MM.1S (cell line): ENCODE results near the gene TOB1.

ENCODE experiments used
- EZH2 ChIP-seq: fragments of 300-600 bp; sonication (generic); optimal IDR thresholded peaks from 2 replicates; pipeline ENCODE3; 2017; ENCODE audit warnings: low read depth, mild to moderate bottlenecking, antibody characterized with exemption, low read length, mixed read lengths
- EZH2phosphoT487 ChIP-seq: fragments of 300-600 bp; sonication (generic); IDR thresholded peaks from 2 replicates; pipeline ENCODE4 v1.6.1; 2018; ENCODE audit warnings: antibody characterized with exemption, low read length
- TF ChIP-seq, protein P1 (sequence below): fragments of 300-600 bp; sonication (generic); IDR thresholded peaks from 2 replicates; pipeline ENCODE4 v1.5.1; 2016; ENCODE audit warnings: antibody characterized with exemption, low read length, mixed read lengths

DNA sequence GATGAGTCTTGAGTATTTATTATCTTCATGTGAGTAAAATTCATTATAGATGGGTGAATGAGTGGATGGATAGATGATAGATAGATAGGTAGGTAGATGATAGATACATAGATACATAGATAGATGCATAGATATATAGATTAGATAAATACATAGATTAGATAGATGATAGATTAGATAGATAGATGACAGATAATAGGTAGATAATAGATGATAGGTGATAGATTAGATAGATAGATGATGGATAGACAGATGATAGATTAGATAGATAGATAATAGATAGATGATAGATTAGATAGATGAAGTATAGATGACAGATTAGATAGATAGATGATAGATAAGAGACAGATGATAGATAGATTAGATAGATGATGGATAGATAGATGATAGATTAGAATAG is 52.6 kb downstream of the TOB1 start:
- TF ChIP-seq, protein P1, sequence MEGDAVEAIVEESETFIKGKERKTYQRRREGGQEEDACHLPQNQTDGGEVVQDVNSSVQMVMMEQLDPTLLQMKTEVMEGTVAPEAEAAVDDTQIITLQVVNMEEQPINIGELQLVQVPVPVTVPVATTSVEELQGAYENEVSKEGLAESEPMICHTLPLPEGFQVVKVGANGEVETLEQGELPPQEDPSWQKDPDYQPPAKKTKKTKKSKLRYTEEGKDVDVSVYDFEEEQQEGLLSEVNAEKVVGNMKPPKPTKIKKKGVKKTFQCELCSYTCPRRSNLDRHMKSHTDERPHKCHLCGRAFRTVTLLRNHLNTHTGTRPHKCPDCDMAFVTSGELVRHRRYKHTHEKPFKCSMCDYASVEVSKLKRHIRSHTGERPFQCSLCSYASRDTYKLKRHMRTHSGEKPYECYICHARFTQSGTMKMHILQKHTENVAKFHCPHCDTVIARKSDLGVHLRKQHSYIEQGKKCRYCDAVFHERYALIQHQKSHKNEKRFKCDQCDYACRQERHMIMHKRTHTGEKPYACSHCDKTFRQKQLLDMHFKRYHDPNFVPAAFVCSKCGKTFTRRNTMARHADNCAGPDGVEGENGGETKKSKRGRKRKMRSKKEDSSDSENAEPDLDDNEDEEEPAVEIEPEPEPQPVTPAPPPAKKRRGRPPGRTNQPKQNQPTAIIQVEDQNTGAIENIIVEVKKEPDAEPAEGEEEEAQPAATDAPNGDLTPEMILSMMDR: no peak
- no peak for TF ChIP-seq EZH2
- no peak for TF ChIP-seq EZH2phosphoT487
